Cardiac fibroblast (primary cell): ENCODE data around the gene FREY1.

ENCODE experiments used
- DNase-seq, 2 donors: peaks; one replicate each; pipeline versions ENCODE4 v3.0.0 to v3.0.0-alpha.2; 2010; ENCODE audit warnings: low read depth in 2 of 2
- H3K4me3 ChIP-seq, 2 donors: replicated peaks in 1 of 2; 1 replicate in 1 of 2; 2 replicates in 1 of 2; pipeline ENCODE4 v1.5.1; 2011; ENCODE audit warnings: low read depth in 2 of 2, low read length in 2 of 2, mild to moderate bottlenecking in 2 of 2, moderate library complexity in 1 of 2
- CTCF ChIP-seq: IDR thresholded peaks from one replicate; pipeline ENCODE4 v1.5.1; 2011; ENCODE audit warnings: low read depth, mild to moderate bottlenecking, low read length, inconsistent platforms

The FREY1 gene

GRCh38 chr11:45906965-45907611 is at the start of gene FREY1:
Gene FREY1, minus strand, starts transcription at chr11:45907271. Its CDS starts 26 bp downstream, at chr11:45907245.
- no peak for TF ChIP-seq CTCF
- peak in 1 of 2 donors; percentile 12 for DNase-seq
- H3K4me3 ChIP-seq: no peak within 1 kb of the TSS

- TF ChIP-seq CTCF: no peak
- DNase-seq: peak in 1 of 2 donors; percentile 12
- no peak overlapping the region for H3K4me3 ChIP-seq
Measured at GRCh38 chr11:45949992-45950407, 42.9 kb upstream of the FREY1 start.

GRCh38 chr11:45948356-45948755 is 41.3 kb upstream of the FREY1 start:
- H3K4me3 ChIP-seq: no peak overlapping the region
- TF ChIP-seq CTCF: no peak
- no peak for DNase-seq

- TF ChIP-seq CTCF: no peak
- DNase-seq: no peak
- no peak overlapping the region for H3K4me3 ChIP-seq
Measured at GRCh38 chr11:45947885-45948284, 40.8 kb upstream of the FREY1 start.

GRCh38 chr11:45945397-45945999 is 38.4 kb upstream of the FREY1 start:
- TF ChIP-seq CTCF: no peak
- H3K4me3 ChIP-seq: no peak overlapping the region
- DNase-seq: no peak

- H3K4me3 ChIP-seq: no peak overlapping the region
- no peak for TF ChIP-seq CTCF
- DNase-seq: no peak
Measured at GRCh38 chr11:45942381-45942780, 35.3 kb upstream of the FREY1 start.
